ENCODE measurements around the gene MBLAC1. TPM values are rescaled to one million over a fixed set of nuclear protein-coding genes. Genes with fewer than 3 reads are reported as not detected.

Gene MBLAC1
- 2.7 to 3.8 TPM (median 3.1 TPM) in 5 replicates for total RNA-seq (2022; extraction: Qiagen RNA extraction; ENCODE audit: low read depth)

DNA sequence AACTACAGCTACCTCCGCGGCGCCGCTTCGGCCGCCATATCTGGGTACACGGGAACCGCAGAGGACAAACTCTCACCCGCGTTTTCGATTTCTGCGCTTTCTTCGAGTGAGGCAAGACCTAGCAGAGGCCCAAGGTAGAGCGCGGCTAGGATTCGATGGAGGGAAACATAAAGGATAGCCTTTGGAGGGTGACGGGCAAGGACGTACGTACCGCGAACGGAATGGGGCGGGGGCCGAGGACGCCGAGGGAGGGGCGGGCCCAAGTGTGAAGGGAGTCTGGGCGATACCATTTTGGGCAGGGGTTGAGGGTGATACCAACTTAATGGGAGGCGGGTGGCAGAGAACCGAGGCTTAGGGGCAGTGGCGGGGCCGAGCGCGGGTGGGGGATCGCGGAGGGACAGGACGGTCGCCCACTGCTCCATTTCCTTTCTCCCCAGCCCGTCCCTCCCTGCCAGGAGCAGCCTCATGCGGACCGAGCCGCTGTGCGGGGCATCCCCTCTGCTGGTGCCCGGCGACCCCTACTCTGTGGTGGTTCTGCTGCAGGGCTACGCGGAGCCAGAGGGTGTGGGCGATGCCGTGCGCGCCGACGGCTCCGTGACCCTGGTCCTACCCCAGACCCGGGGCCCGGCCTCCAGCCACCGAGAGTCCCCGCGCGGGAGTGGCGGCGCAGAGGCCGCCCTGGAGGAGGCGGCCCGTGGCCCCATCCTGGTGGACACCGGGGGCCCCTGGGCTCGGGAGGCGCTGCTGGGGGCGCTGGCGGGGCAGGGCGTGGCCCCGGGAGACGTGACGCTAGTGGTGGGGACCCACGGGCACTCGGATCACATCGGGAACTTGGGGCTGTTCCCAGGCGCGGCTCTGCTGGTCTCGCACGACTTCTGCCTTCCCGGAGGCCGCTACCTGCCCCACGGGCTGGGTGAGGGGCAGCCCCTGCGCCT is at the start of gene MBLAC1:
Gene MBLAC1 (plus strand): TSS at position 37 of the 935 bp plus-strand sequence. CDS start 429 bp downstream, at position 466.

GRCh38 chr7:100081535-100082102 is 45.1 kb upstream of the MBLAC1 start, which contains the start of gene ZNF3:
TSS of gene ZNF3 (minus strand) at chr7:100081723. CDS start at chr7:100077357, 4,366 bp downstream.

GRCh38 chr7:100088621-100089457 is 37.9 kb upstream of the MBLAC1 start, which contains the start of gene COPS6:
TSS of gene COPS6 (plus strand) at chr7:100088969. CDS start at chr7:100088991, 22 bp downstream.

GRCh38 chr7:100101016-100101862 is 25.5 kb upstream of the MBLAC1 start, which contains the start of the genes AP4M1 and MCM7:
TSS of gene AP4M1 (plus strand) at chr7:100101643. CDS start at chr7:100101715, 72 bp downstream.
TSS of gene MCM7 (minus strand) at chr7:100101397. CDS start at chr7:100101294, 103 bp downstream.

GRCh38 chr7:100119072-100119969 is 7.4 kb upstream of the MBLAC1 start, which contains the start of the genes CNPY4 and TAF6:
TSS of gene CNPY4 (plus strand) at chr7:100119634. CDS start at chr7:100119745, 111 bp downstream.
TSS of gene TAF6 (minus strand) at chr7:100119358. CDS start at chr7:100114209, 5,149 bp downstream.

DNA sequence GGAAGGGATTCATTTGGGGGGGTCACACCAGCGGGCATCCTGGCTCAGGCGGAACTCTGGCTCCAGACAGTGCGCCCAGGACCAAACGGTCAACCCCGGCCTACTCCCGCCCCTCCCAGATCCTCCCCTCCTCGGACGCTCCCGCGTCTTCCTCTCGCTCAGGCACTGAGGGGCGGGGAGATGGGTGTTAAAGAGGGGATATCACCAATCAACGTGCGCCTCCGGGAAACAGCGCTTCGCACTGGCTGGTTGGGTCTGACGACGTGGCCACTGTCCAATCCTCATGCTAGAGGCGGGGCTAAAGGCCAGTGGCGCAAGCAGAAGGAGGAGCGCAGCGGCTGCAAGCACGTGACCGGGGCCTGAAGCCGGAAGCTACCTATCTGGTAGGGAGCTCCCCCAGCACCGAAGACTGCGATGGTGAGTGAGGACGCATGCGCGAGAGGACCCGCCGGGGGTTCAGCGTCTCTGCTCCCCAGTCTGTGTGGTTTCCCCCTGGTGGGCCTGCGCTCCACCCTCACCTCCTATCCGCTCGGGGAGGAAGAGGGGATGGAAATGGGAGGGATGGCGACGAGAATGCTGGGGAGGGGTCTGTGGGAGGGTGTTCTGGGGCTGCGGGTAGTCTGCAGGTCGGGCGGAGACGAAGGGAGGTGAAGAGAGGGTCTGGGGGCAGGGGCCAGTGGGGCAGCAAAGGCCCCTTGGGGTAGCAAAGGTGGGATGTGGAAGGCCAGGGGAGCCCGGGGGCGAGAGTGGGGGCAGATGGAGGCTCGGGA is 22.0 kb downstream of the MBLAC1 start, which contains the start of gene LAMTOR4:
Gene LAMTOR4 (plus strand): TSS at position 360 of the 770 bp plus-strand sequence. CDS start 55 bp downstream, at position 415.

GRCh38 chr7:100158229-100159098 is 31.7 kb downstream of the MBLAC1 start, which contains the start of gene TRAPPC14:
TSS of gene TRAPPC14 (minus strand) at chr7:100158723. CDS start at chr7:100158499, 224 bp downstream.

DNA sequence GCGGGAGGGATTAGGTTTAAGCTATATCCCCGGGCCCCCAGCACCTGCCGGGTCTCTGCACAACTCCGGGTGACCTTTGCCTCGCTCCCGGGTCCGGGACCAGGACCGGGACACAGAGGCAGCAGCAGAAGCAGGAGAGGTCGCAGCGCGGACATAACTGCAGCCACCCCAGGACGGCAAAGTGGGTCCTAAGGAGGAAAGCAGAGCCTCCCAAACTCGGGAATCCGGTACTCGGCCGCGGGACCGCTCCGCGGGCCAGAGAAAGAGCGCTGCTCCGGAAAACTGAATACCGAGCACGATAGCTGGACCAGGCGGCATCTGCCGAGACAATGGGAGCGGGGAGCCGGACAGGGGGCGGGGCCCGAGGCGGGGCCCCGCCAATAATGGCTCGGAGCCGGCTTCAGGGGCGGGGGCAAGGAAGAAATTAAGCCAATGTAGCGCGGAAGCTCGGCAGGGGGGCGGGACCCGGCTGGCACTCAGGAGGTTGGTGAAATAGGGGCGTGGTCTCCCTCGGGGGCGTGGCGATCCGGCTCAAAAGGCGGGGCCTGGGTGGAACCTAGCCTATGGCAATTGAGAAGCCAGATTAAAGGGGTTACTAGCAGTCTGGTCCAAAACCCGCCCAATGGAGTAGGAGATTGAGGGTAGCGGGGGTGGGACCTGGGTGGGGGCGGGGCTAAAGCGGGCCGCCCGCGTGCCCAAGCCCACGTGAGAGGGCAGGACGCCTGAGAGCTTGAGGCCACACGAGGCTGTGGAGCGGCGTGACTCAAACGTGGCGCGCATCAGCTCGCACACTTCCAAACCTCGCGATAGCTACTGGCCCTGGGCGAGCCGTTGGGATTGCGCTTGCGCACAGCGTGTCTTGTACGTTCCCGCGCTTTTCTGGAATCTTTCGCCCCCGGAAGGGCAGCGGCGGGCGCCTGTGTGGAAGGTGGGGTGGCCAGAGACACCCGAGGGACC is 50.6 kb downstream of the MBLAC1 start, which contains the start of the genes GPC2 and STAG3:
Gene GPC2 (minus strand): TSS at position 337 of the 957 bp plus-strand sequence. CDS start 182 bp downstream, at position 155.
Gene STAG3 (plus strand): TSS at position 874 of the 957 bp plus-strand sequence. CDS start 2,639 bp downstream, outside the sequence.

Other genes with a start within 250 kb of the MBLAC1 start
- gene OR2AE1, start 249.9 kb upstream of the MBLAC1 start, total RNA-seq (2022; extraction: Qiagen RNA extraction; ENCODE audit: low read depth): not detected in 5 replicates
- gene TRIM4, start 207.4 kb upstream of the MBLAC1 start, total RNA-seq (2022; extraction: Qiagen RNA extraction; ENCODE audit: low read depth): 20.5 to 27.9 TPM (median 26.3 TPM) in 5 replicates
- 0.14 to 0.31 TPM (median 0.21 TPM) in 4 of 5 replicates, not detected in the other for gene GJC3, start 197.3 kb upstream of the MBLAC1 start, total RNA-seq (2022; extraction: Qiagen RNA extraction; ENCODE audit: low read depth)
- 0.27 TPM in 1 of 5 replicates, not detected in the others for gene AZGP1, start 150.9 kb upstream of the MBLAC1 start, total RNA-seq (2022; extraction: Qiagen RNA extraction; ENCODE audit: low read depth)
- gene ZKSCAN1, start 111.4 kb upstream of the MBLAC1 start, total RNA-seq (2022; extraction: Qiagen RNA extraction; ENCODE audit: low read depth): 6.1 to 9.9 TPM (median 9.2 TPM) in 5 replicates
- 9.3 to 12.1 TPM (median 10.1 TPM) in 5 replicates for gene ZSCAN21, start 77.2 kb upstream of the MBLAC1 start, total RNA-seq (2022; extraction: Qiagen RNA extraction; ENCODE audit: low read depth)
- 18.2 to 23.1 TPM (median 19.7 TPM) in 5 replicates for gene ZNF3, start 45.2 kb upstream of the MBLAC1 start, total RNA-seq (2022; extraction: Qiagen RNA extraction; ENCODE audit: low read depth)
- 149 to 206 TPM (median 179 TPM) in 5 replicates for gene COPS6, start 38.0 kb upstream of the MBLAC1 start, total RNA-seq (2022; extraction: Qiagen RNA extraction; ENCODE audit: low read depth)
- 234 to 255 TPM (median 254 TPM) in 5 replicates for gene MCM7, start 25.6 kb upstream of the MBLAC1 start, total RNA-seq (2022; extraction: Qiagen RNA extraction; ENCODE audit: low read depth)
- gene AP4M1, start 25.3 kb upstream of the MBLAC1 start, total RNA-seq (2022; extraction: Qiagen RNA extraction; ENCODE audit: low read depth): 12.3 to 15.4 TPM (median 14.5 TPM) in 5 replicates
- gene TAF6, start 7.6 kb upstream of the MBLAC1 start, total RNA-seq (2022; extraction: Qiagen RNA extraction; ENCODE audit: low read depth): 57.6 to 68.0 TPM (median 64.7 TPM) in 5 replicates
- 10.5 to 12.4 TPM (median 10.8 TPM) in 5 replicates for gene CNPY4, start 7.3 kb upstream of the MBLAC1 start, total RNA-seq (2022; extraction: Qiagen RNA extraction; ENCODE audit: low read depth)
- 141 to 188 TPM (median 175 TPM) in 5 replicates for gene LAMTOR4, start 22.0 kb downstream of the MBLAC1 start, total RNA-seq (2022; extraction: Qiagen RNA extraction; ENCODE audit: low read depth)
- gene TRAPPC14, start 31.8 kb downstream of the MBLAC1 start, total RNA-seq (2022; extraction: Qiagen RNA extraction; ENCODE audit: low read depth): 8.7 to 16.1 TPM (median 12.9 TPM) in 5 replicates
- 0.07 to 0.08 TPM in 2 of 5 replicates, not detected in the others for gene GAL3ST4, start 41.6 kb downstream of the MBLAC1 start, total RNA-seq (2022; extraction: Qiagen RNA extraction; ENCODE audit: low read depth)
- gene GPC2, start 50.4 kb downstream of the MBLAC1 start, total RNA-seq (2022; extraction: Qiagen RNA extraction; ENCODE audit: low read depth): 0.54 to 1.1 TPM (median 0.96 TPM) in 5 replicates
- 0.10 to 0.50 TPM (median 0.20 TPM) in 4 of 5 replicates, not detected in the other for gene STAG3, start 51.0 kb downstream of the MBLAC1 start, total RNA-seq (2022; extraction: Qiagen RNA extraction; ENCODE audit: low read depth)
- not detected in 5 replicates for gene PVRIG, start 93.0 kb downstream of the MBLAC1 start, total RNA-seq (2022; extraction: Qiagen RNA extraction; ENCODE audit: low read depth)
- gene SPDYE3, start 180.7 kb downstream of the MBLAC1 start, total RNA-seq (2022; extraction: Qiagen RNA extraction; ENCODE audit: low read depth): not detected in 5 replicates
- 17.3 to 30.3 TPM (median 27.1 TPM) in 5 replicates for gene PILRB, start 231.2 kb downstream of the MBLAC1 start, total RNA-seq (2022; extraction: Qiagen RNA extraction; ENCODE audit: low read depth)
- 3.3 to 6.0 TPM (median 5.8 TPM) in 5 replicates for gene PILRA, start 246.5 kb downstream of the MBLAC1 start, total RNA-seq (2022; extraction: Qiagen RNA extraction; ENCODE audit: low read depth)

All from A549 treated with RU486 at 1 μM for 4 hours (cell line).